ENCODE data around the gene ACMSD.
A peak's percentile ranks its signal among the peaks of the same experiment; 100 is the strongest.
"Not testable (repeated sequence)": the region's sequence is repeated elsewhere in the genome, so short reads cannot be mapped to it uniquely, and the experiment has no call there.

ACMSD gene

GRCh38 chr2:134838143-134838620 is at the start of gene ACMSD:
ACMSD (plus strand) TSS chr2:134838616; CDS start chr2:134838683, 67 bp downstream.
- no peak for DNase-seq

- DNase-seq: no peak
These were observed 47.9 kb upstream of the ACMSD start for GRCh38 chr2:134790487-134790886.

- no peak for DNase-seq
These were observed 46.8 kb upstream of the ACMSD start for GRCh38 chr2:134791616-134792015.

- peak; percentile 53 to 88 (median 66) for DNase-seq
These were observed 46.2 kb upstream of the ACMSD start for GRCh38 chr2:134792186-134792585.

GRCh38 chr2:134795765-134796164 is 42.7 kb upstream of the ACMSD start:
- DNase-seq: no peak

- no peak for DNase-seq
These were observed 42.0 kb upstream of the ACMSD start for GRCh38 chr2:134796373-134796772.

GRCh38 chr2:134799936-134800335 is 38.5 kb upstream of the ACMSD start:
- DNase-seq: no peak

GRCh38 chr2:134800341-134800740 is 38.1 kb upstream of the ACMSD start:
- no peak for DNase-seq

- DNase-seq: not testable (repeated sequence)
These were observed 34.6 kb upstream of the ACMSD start for GRCh38 chr2:134803609-134804405.

GRCh38 chr2:134815741-134816140 is 22.7 kb upstream of the ACMSD start:
- peak in 1 of 3 experiments; percentile 9 for DNase-seq

GRCh38 chr2:134818321-134818720 is 20.1 kb upstream of the ACMSD start:
- no peak for DNase-seq

- DNase-seq: no peak
These were observed 19.1 kb upstream of the ACMSD start for GRCh38 chr2:134819334-134819733.

GRCh38 chr2:134823431-134823830 is 15.0 kb upstream of the ACMSD start:
- DNase-seq: no peak

GRCh38 chr2:134823832-134824231 is 14.6 kb upstream of the ACMSD start:
- DNase-seq: no peak

GRCh38 chr2:134825716-134826115 is 12.7 kb upstream of the ACMSD start:
- not testable (repeated sequence) for DNase-seq

GRCh38 chr2:134835471-134835870 is 2.9 kb upstream of the ACMSD start:
- no peak for DNase-seq

- DNase-seq: no peak
These were observed 1.4 kb upstream of the ACMSD start for GRCh38 chr2:134836986-134837385.

- DNase-seq: peak; percentile 10 to 77 (median 66)
These were observed 1.2 kb downstream of the ACMSD start for GRCh38 chr2:134839649-134840048.

GRCh38 chr2:134842930-134843490 is 4.6 kb downstream of the ACMSD start:
- peak in 1 of 3 experiments; percentile 32 for DNase-seq

- no peak for DNase-seq
These were observed 5.6 kb downstream of the ACMSD start for GRCh38 chr2:134843968-134844367.

- DNase-seq: no peak
These were observed 6.6 kb downstream of the ACMSD start for GRCh38 chr2:134845028-134845427.

GRCh38 chr2:134845719-134846118 is 7.3 kb downstream of the ACMSD start:
- no peak for DNase-seq

- DNase-seq: no peak
These were observed 7.8 kb downstream of the ACMSD start for GRCh38 chr2:134846213-134846612.

GRCh38 chr2:134847582-134847981 is 9.2 kb downstream of the ACMSD start:
- not testable (repeated sequence) for DNase-seq
